PC-3 (cell line): Measurements from ENCODE around the gene TMTC1.

Experiments
- CTCF ChIP-seq: fragments of 300-600 bp; sonication (generic); conservative IDR thresholded peaks from 2 replicates; pipeline ENCODE4 v1.5.1; 2017; ENCODE audit warnings: antibody characterized with exemption, low read depth, mild to moderate bottlenecking, low read length
- EZH2 ChIP-seq: fragments of 300-600 bp; sonication (generic); IDR thresholded peaks from one replicate; pipeline ENCODE4 v1.6.1; 2017; ENCODE audit warnings: antibody characterized with exemption, mild to moderate bottlenecking, low read length; ENCODE audit not compliant: unreplicated experiment

GRCh38 chr12:29667011-29667410, 116.7 kb downstream of the TMTC1 start:
- TF ChIP-seq EZH2 (no peak), CTCF (no peak)
